Activated CD4-positive, alpha-beta T cell treated with anti-CD3 and anti-CD28 coated beads for 1 hour (primary cell): ENCODE measurements around the gene RPS6KA2.

ENCODE experiments used
- DNase-seq: peaks from one replicate; pipeline ENCODE4 v3.0.0-alpha.2; 2020

The RPS6KA2 gene

GRCh38 chr6:166438211-166438861 lies 188.7 kb downstream of the RPS6KA2 start:
- no peak for DNase-seq

DNA sequence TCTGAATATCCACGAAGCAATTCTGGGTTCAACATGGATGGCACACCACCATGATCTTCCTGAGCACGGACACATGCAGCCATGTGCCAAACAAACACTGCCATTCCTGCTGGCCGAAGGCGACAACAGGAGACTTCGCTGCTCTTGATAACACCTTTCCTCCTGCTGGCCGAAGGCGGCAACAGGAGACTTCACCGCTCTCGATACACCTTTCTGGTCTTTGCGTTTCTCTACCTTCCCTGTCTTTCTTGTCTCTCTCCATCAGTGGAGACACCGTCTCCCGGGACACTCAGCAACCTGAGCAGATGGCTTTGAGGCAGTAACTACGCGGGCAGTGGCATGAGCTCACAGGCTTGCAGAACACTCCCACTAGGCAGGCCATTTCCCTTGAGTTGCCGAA lies 189.4 kb downstream of the RPS6KA2 start:
- DNase-seq: no peak

- DNase-seq: no peak
Measured at GRCh38 chr6:166436195-166437139, 190.6 kb downstream of the RPS6KA2 start.

DNA sequence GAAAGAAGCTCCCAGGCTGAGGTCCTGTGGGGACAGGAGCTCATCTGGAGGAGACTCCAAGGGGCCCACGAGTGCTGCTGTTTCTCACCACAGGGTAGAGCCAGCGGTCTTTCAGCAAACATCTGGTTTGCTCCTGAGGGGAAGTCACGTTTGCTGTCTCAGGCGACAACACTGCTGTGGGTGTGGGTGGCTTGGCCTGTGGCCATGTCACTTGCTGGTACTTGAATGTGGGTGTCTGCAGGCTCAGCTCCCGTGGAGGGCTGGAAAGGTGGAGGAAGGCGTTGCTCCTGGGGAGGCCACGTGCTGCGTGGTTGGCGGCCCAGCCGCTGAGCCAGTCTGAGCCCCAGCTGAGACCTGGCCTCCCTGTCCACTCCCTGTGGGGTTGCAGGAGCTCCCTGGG lies 191.5 kb downstream of the RPS6KA2 start:
- no peak for DNase-seq

- no peak for DNase-seq
Measured at GRCh38 chr6:166434336-166434735, 192.7 kb downstream of the RPS6KA2 start.

DNA sequence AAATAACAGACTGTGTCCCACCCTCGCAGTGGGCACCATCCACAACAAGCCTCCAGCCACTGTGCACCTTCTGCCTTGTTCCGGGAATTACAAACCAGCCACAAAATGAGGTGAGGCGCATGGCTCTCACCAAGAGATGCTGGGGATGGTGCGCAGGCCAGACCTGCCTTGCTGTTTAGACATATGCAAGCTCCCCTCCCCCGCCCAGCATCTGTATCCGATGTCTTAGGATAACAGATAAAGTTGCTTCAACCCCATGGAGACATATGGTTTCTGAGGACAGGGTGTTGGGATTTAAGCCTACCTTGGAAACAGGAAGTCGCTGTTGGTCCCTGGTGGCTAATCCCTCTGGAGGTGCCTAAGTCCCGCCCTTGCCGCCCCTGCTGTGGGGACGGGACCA lies 194.0 kb downstream of the RPS6KA2 start:
- DNase-seq: no peak

DNA sequence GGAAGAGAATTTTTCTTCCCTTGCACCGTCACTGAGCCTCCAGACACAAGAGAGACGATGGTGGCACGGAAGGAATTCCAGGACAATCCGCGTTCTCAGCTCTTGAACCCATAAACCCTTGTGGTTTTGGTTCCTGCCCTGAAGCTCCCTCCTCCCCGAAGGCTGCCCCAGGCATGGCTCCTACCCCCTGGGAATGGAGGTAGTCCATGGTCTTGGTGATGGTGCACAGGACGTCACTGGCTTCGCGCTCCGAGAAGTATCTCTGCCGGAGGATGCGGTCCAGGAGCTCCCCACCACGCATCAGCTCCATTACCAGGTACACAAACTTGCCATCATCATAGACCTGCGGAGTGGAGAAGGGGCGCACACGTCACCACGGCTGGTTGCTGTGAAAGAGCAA lies 196.8 kb downstream of the RPS6KA2 start:
- no peak for DNase-seq

- DNase-seq: peak; percentile 4
Measured at GRCh38 chr6:166424431-166424830, 202.6 kb downstream of the RPS6KA2 start.

DNA sequence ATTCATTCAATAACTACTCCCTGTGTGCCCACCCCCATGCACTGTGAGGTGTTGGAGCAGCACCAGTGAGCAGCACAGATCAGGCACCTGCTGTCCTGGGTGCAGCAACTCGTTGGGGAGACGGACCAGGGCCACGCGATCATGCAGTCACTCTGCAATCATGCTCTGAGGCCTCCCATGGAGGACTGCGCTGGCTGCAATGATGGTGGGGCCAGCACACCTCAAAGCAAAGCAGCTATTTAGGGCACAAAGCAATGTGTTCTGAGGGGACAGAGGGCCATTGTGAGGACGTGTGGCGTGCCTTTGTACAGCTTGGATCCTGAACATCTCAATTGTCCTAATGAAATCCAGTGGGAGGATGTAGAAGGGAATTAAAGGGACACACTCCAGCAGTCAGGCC lies 203.3 kb downstream of the RPS6KA2 start:
- DNase-seq: peak; percentile 3

GRCh38 chr6:166423051-166423745 lies 203.9 kb downstream of the RPS6KA2 start:
- peak; percentile 2 for DNase-seq

- no peak for DNase-seq
Measured at GRCh38 chr6:166422201-166422940, 204.7 kb downstream of the RPS6KA2 start.

GRCh38 chr6:166420351-166420750 lies 206.7 kb downstream of the RPS6KA2 start:
- peak; percentile 2 for DNase-seq

DNA sequence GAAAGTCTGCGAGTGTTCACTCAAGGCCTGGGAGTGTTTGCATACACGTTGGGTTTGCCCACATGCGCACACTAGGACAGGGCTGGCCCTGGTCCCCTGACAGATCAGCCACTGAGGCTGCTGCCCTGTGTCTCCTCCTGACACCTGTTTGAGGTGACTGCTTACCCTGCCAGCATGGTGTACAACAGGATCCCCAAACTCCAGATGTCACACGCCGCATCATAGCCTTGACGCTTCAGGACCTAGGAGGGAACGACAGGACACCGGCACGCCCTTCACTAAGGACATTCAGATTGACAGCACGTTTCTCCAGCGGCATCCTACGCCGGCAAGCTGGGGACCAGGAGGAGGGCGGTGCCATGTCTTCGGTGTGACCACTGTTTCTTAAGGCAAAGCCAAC lies 207.3 kb downstream of the RPS6KA2 start:
- DNase-seq: no peak

GRCh38 chr6:166419286-166419685 lies 207.8 kb downstream of the RPS6KA2 start:
- DNase-seq: peak; percentile 42

GRCh38 chr6:166418691-166419143 lies 208.3 kb downstream of the RPS6KA2 start:
- DNase-seq: no peak

DNA sequence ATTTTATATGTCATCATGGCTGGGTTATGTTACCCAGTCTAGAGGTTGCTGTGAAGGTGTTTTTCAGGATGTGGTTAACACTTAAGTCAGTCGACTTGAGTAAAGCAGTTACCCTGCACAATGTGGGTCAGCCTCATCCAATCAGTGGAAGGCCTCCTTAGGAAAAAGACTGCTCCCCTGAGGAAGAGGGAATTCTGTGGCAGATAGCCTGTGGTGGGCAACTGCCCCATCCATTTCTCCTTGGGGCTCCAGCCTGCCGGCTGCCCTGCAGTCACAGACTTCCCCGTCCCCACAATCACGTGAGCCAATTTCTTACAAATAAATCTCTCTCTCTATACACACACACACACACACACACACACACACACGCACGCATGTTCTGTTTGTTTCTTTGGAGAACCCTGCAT lies 209.8 kb downstream of the RPS6KA2 start:
- DNase-seq: peak; percentile 34

- no peak for DNase-seq
Measured at GRCh38 chr6:166415833-166416347, 211.2 kb downstream of the RPS6KA2 start.

DNA sequence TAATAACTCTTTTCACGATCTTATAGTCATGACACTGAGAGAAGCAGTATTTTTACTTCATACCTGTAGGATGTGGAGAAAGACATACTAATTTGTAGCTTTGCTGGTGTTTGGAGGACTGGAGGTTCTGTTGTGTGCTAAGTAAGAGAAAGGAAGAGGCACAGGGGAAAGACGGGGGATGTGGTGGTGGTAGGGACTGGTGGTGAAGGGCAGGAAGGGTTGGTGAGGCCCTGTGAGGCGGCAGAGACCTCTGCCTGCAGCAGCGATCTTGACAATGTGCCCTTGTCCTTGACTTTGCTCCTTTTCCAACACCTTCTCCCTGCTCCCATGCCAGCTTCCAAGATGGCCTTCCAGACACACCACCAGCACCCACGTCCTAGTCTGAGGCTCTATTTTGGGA lies 211.7 kb downstream of the RPS6KA2 start:
- DNase-seq: no peak

GRCh38 chr6:166413491-166413951 lies 213.5 kb downstream of the RPS6KA2 start:
- DNase-seq: no peak

DNA sequence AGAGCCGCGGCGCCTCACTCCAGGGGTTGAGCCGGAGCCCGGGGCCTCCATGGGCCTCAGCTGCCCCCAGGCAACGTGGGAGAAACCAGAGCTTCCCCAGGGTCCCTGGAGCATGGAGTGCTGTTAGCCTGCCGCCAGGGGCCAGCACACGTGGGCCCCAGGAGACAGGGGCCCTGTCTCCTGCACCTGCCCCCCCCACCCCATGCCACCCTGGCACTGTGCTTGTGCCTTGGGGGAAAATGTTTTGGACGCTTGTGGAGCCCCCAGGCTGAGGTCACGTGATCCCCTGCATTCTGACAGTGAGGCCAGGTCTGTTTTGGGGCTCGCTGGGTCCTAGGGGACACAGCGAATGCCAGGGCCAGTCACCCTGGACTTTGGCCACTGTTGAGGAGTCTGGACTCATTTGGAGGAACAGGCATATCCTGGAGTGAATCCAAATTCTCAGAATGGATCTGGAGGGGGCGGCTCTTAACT lies 214.1 kb downstream of the RPS6KA2 start:
- DNase-seq: no peak

GRCh38 chr6:166412156-166412910 lies 214.7 kb downstream of the RPS6KA2 start:
- no peak for DNase-seq
